ENCODE measurements around the gene TPX2. TPM values are rescaled to one million over a fixed set of nuclear protein-coding genes. Genes with fewer than 3 reads are reported as not detected.

Gene TPX2
- total and polyA plus RNA-seq, 2 donors (not counting 3 experiments of a cell fraction or from before 2014, with no cell fraction given): 24.8 to 114 TPM

GRCh38 chr20:31705598-31706597 lies 33.2 kb upstream of the TPX2 start:
- ChIA-PET CTCF (interaction anchor here (3.0 to 5.8 kb wide), 3 partner anchors 14 to 44 kb away, joined by 16 to 30 read pairs (median 18); partner anchors contain the start of gene BCL2L1), POLR2A (no interaction called here)
- intact Hi-C loops (cut with micrococcal nuclease): no loop called here
- Histone ChIP-seq H3K9me3 (replicated peaks; ENCODE audit: control insufficient read depth, insufficient read depth, low read length) (no peaks in the 10 kb centered on the region), H3K36me3 (ENCODE audit: control insufficient read depth in 2 of 2, extremely low read depth in 1 of 2, insufficient read depth in 2 of 2, low read length in 2 of 2) (peaks cover 9 to 18% of the 10 kb centered on the region in 2 experiments), H4K20me1 (replicated peaks; ENCODE audit: control insufficient read depth, extremely low read depth, insufficient read depth, low read length) (no peaks in the 10 kb centered on the region), H3K4me1 (ENCODE audit: control insufficient read depth, extremely low read depth, insufficient read depth, low read length) (peaks cover 20% of the 10 kb centered on the region), H2AFZ (ENCODE audit: low read depth, low read length) (no peak overlapping the region), H3K9ac (replicated peaks; ENCODE audit: extremely low read depth, insufficient read depth, low read length) (no peak overlapping the region), H3K27ac (ENCODE audit: insufficient read depth, low read depth, low read length) (no peak overlapping the region), H3K4me3 (replicated peaks in 1 of 3; ENCODE audit: insufficient read depth in 1 of 3, low read depth in 1 of 3, low read length in 3 of 3) (no peak overlapping the region), H3K9me1 (replicated peaks; ENCODE audit: control insufficient read depth, extremely low read depth, insufficient read depth, low read length) (no peaks in the 10 kb centered on the region), H3K79me2 (ENCODE audit: control insufficient read depth, insufficient read depth, low read length) (peaks cover 88% of the 10 kb centered on the region), H3K27me3 (ENCODE audit: control insufficient read depth in 2 of 2, insufficient read depth in 2 of 2, low read length in 2 of 2) (no peaks in the 10 kb centered on the region), H3K4me2 (ENCODE audit: insufficient read depth, low read length) (no peak overlapping the region)
- no peak for TF ChIP-seq EZH2 (IDR thresholded peaks at IDR 0.05; ENCODE audit: borderline replicate concordance, low read depth, low read length, severe bottlenecking)
- TF ChIP-seq, protein P1, sequence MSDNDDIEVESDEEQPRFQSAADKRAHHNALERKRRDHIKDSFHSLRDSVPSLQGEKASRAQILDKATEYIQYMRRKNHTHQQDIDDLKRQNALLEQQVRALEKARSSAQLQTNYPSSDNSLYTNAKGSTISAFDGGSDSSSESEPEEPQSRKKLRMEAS (IDR thresholded peaks at IDR 0.05; ENCODE audit: insufficient read depth, insufficient read length): no peak
- no peak for TF ChIP-seq POLR2AphosphoS5 (IDR thresholded peaks at IDR 0.05; ENCODE audit: insufficient read depth, low read depth, low read length)
- TF ChIP-seq POLR2A (IDR thresholded peaks at IDR 0.05; ENCODE audit: low read depth, low read length): no peak
- no TSS peak for BruUV-seq (replicated peaks)
- dilution Hi-C loops (cut with MboI; ENCODE audit: extremely low pct_ligation_motif_present, low sequenced_read_pairs): no loop called here
- FAIRE-seq (peak; percentile 50), DNase-seq (ENCODE audit: low read depth, low spot score) (no peak)

DNA sequence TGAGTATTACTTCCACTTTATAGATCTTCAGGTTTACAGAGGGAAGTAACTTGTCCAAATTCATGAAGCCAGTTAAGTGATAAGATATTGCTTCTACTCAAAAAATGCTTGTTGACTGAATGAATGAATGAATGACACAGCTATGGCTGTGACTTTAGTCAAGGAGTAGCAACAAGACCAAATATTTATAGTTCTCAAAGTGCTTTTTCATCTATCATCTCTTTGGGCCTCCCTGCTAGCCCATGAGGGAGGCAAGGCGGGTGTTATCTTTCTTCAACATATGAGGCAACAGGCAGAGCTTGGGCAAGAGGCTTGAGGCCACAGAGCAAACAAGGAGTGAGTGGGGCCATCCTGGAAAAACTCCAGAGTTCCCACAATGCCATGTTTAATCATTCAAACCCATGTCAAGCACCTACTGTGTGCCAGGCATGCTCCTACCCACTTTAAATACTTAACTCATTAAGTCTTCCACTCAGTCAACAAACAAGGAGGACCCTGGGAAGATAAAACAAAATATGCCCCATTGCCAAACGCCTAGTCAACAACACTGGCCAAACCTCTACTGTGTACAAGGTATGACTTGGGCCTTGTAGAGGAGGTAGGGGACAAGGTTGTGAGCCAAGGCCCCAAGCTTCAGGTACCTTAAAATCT lies 32.4 kb upstream of the TPX2 start:
- no peak overlapping the region for H3K4me2 ChIP-seq (ENCODE audit: insufficient read depth, low read length)
- no peak overlapping the region for H2AFZ ChIP-seq (ENCODE audit: low read depth, low read length)
- dilution Hi-C loops (cut with MboI; ENCODE audit: extremely low pct_ligation_motif_present, low sequenced_read_pairs) (no loop called here), intact Hi-C loops (cut with micrococcal nuclease) (no loop called here)
- CTCF ChIA-PET: interaction anchor here (3.0 to 5.8 kb wide), 3 partner anchors 13 to 45 kb away, joined by 16 to 30 read pairs (median 18); partner anchors contain the start of gene BCL2L1
- H3K27ac ChIP-seq (ENCODE audit: insufficient read depth, low read depth, low read length): no peak overlapping the region
- TF ChIP-seq, protein P1 (IDR thresholded peaks at IDR 0.05; ENCODE audit: insufficient read depth, insufficient read length): no peak
- TF ChIP-seq FOS (IDR thresholded peaks at IDR 0.05; ENCODE audit: borderline replicate concordance, insufficient read depth, low read length): no peak
- no peak for TF ChIP-seq POLR2A (IDR thresholded peaks at IDR 0.05; ENCODE audit: low read depth, low read length)
- TF ChIP-seq JUN (IDR thresholded peaks at IDR 0.05; ENCODE audit: borderline replicate concordance, insufficient read depth, insufficient read length, low read depth): no peak
- no peak for TF ChIP-seq EZH2 (IDR thresholded peaks at IDR 0.05; ENCODE audit: borderline replicate concordance, low read depth, low read length, severe bottlenecking)
- peaks cover 90% of the 10 kb centered on the region for H3K79me2 ChIP-seq (ENCODE audit: control insufficient read depth, insufficient read depth, low read length)
- DNase-seq (ENCODE audit: low read depth, low spot score) (no peak), FAIRE-seq (no peak)
- BruUV-seq (replicated peaks): no TSS peak
- H3K4me1 ChIP-seq (ENCODE audit: control insufficient read depth, extremely low read depth, insufficient read depth, low read length): peaks cover 29% of the 10 kb centered on the region
- H3K9ac ChIP-seq (replicated peaks; ENCODE audit: extremely low read depth, insufficient read depth, low read length): no peak overlapping the region
- no peaks in the 10 kb centered on the region for H3K9me1 ChIP-seq (replicated peaks; ENCODE audit: control insufficient read depth, extremely low read depth, insufficient read depth, low read length)
- no peaks in the 10 kb centered on the region for H3K9me3 ChIP-seq (replicated peaks; ENCODE audit: control insufficient read depth, insufficient read depth, low read length)
- POLR2A ChIA-PET: no interaction called here
- H3K27me3 ChIP-seq (ENCODE audit: control insufficient read depth in 2 of 2, insufficient read depth in 2 of 2, low read length in 2 of 2): no peaks in the 10 kb centered on the region
- no peak overlapping the region for H3K4me3 ChIP-seq (replicated peaks in 1 of 3; ENCODE audit: insufficient read depth in 1 of 3, low read depth in 1 of 3, low read length in 3 of 3)
- peaks cover 14 to 20% of the 10 kb centered on the region in 2 experiments for H3K36me3 ChIP-seq (ENCODE audit: control insufficient read depth in 2 of 2, extremely low read depth in 1 of 2, insufficient read depth in 2 of 2, low read length in 2 of 2)
- H4K20me1 ChIP-seq (replicated peaks; ENCODE audit: control insufficient read depth, extremely low read depth, insufficient read depth, low read length): no peaks in the 10 kb centered on the region

Measured in endothelial cell of umbilical vein (primary cell).